DND-41 (cell line): ENCODE data around the gene NT5C.

Source experiments
- EZH2 ChIP-seq: IDR thresholded peaks from 3 replicates; pipeline ENCODE4 v1.6.1; 2012; ENCODE audit warnings: borderline replicate concordance, low read depth, mild to moderate bottlenecking, moderate library complexity, low read length, inconsistent platforms; ENCODE audit not compliant: severe bottlenecking
- TF ChIP-seq, protein P1 (sequence below): IDR thresholded peaks from 2 replicates; pipeline ENCODE4 v1.5.1; 2012; ENCODE audit warnings: borderline replicate concordance, low read length, moderate library complexity, mild to moderate bottlenecking; ENCODE audit not compliant: poor library complexity, severe bottlenecking; ENCODE audit errors: extremely low read depth

DNA sequence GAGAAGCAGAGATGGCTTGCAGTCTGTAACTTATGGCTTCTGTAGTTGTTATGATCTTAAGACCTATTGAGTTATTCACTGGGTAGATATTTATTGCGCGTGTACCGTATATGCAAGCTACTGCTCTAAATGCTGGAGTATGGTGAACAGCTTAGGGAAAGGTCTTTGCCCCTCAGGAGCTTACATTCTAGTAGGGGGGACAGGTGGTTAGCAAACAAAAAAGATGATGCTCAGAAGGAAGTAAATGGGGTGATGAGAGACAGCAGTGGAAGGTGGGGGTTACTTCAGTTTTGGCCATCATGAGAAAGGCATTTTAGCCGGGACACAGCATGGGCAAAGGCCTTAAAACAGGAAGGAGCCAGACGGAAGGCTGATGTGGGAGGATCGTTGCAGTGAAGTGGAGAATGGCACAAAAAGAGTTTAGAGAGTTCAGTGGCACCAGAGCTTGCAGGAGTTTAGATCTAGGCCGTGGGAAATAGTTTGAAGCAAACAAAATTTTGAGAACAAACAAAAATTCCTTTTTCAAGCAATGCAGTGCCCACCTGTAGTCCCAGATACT, 19.7 kb downstream of the NT5C start:
- no peak for TF ChIP-seq EZH2
- TF ChIP-seq, protein P1, sequence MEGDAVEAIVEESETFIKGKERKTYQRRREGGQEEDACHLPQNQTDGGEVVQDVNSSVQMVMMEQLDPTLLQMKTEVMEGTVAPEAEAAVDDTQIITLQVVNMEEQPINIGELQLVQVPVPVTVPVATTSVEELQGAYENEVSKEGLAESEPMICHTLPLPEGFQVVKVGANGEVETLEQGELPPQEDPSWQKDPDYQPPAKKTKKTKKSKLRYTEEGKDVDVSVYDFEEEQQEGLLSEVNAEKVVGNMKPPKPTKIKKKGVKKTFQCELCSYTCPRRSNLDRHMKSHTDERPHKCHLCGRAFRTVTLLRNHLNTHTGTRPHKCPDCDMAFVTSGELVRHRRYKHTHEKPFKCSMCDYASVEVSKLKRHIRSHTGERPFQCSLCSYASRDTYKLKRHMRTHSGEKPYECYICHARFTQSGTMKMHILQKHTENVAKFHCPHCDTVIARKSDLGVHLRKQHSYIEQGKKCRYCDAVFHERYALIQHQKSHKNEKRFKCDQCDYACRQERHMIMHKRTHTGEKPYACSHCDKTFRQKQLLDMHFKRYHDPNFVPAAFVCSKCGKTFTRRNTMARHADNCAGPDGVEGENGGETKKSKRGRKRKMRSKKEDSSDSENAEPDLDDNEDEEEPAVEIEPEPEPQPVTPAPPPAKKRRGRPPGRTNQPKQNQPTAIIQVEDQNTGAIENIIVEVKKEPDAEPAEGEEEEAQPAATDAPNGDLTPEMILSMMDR: no peak
